Hindlimb muscle (tissue), 1 donor: Measurements from ENCODE around the gene RIN3. TPM values are rescaled to one million over a fixed set of nuclear protein-coding genes. Genes with fewer than 3 reads are reported as not detected.
"Not testable (repeated sequence)": the region's sequence is repeated elsewhere in the genome, so short reads cannot be mapped to it uniquely, and the experiment has no call there.

Source experiments
- DNase-seq: peaks from one replicate; pipeline ENCODE4 v3.0.0-alpha.2; 2013
- polyA plus RNA-seq: library from polyadenylated mRNA; unstranded; fragments of 120-200 nt; gene quantifications from one replicate; pipeline ENCODE4 v1.2.1, GENCODE V29; 2013; ENCODE audit not compliant: insufficient read length

The RIN3 gene
- polyA plus RNA-seq, 1 donor: 16.7 TPM

DNA sequence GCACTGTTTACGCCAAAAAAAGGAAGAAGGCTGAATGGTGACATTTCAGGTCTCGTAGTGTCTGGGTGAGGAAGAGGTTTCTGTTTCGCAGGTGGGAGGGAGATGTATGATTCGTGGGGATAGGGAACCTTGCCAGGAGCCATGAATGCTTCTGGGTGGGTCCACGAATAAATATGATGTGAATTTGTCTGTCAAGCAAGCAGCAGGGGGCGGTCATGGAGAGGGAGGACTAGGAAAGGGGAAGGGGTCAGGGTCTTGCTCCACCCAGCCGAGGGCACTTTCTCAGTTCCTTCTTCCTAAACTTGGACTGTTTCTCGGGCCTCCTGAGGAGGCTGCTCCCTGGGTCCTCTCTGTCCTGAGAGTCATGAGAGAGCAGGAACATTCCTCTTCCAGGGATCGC is 162.4 kb downstream of the RIN3 start:
- DNase-seq: no peak

DNA sequence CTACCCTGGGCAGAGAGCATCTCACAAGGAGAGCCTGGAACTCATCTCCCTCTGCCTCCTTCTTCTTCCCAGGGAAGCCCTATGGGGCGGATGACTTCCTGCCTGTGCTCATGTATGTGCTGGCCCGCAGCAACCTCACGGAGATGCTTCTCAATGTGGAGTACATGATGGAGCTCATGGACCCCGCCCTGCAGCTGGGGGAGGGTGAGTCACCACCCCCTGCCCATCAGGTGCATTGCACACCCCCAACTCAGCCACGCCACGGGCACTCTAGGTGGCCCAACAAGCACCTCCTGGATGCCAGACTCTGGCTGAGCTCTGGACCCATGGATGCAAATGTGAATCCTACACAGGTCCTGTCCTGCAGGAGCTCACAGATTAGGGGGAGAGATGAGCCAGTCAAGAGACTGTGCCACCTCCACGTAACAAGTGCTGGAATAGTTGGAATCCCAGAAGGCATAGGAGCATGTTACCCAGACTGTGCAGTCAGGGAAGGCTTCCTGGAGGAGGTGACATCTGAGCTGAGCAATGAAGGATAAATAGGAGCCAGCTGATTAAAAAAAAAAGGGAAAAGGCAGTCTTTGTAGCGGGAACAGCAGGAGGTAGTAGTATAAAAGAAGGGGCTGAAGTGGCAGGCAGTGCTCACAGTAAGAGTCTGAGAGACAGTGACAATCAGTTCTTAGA is 163.0 kb downstream of the RIN3 start:
- no peak for DNase-seq

DNA sequence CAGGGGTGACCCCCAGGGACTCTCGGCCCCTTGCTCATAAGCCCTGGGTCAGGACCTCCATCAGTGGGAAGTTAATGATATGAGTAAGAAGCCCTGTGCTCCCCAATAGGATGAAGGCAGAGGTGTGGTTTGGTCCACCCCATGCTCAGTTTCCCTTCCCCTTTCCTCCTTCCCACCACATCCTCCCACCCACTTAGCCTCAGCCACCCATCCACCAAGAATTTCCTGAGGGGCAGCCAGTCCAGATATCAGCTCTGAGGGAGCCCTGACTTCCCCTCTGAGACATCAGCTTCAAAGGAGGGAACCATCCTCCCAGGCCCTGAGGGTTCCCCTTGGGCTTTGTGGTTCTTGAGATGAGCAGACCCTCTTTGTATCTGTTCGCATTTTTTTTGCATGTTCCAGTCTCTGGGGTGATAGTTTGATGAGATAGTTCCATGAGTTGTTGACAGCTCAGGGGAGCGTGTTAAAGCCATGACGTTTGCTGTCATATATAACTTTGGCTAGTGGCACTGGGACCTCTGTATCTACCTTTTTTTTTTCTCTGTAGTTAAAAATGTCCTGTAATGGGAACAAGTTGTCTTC is 163.6 kb downstream of the RIN3 start:
- no peak for DNase-seq

DNA sequence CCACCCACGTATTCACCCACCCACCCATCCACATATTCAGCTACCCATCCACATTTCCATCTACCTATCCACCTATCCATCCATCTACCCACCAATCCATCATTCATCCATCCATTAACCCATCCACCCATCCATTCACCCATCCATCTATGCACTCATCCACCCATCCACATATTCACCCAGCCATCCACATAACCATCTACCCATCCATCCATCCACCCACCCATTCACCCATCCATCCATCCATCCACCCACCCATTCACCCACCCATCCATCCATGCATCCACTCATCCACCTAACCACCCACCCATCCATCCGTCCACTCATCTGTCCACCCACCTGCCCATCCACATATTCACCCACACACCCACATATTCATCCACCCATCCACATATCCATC is 164.4 kb downstream of the RIN3 start:
- DNase-seq: no peak

DNA sequence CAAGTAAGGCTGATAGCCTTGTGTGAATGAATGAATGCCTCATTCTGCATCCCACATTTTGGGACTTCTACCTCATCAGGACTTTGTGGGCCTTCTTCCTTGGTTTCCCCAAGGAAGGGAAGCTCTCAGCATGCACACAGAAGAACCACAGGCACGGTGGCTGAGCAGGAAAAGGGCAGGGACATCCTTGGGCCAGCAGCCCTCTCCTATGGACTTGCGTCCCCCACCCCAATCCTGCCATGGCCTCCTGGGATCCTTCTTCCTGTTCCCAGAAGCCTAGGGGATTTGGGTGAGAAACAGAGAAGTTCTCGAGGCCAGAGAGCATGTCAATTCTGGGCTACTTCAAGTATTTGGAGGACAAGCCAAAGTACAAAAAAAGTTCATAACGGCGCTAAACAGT is 165.2 kb downstream of the RIN3 start:
- DNase-seq: no peak

DNA sequence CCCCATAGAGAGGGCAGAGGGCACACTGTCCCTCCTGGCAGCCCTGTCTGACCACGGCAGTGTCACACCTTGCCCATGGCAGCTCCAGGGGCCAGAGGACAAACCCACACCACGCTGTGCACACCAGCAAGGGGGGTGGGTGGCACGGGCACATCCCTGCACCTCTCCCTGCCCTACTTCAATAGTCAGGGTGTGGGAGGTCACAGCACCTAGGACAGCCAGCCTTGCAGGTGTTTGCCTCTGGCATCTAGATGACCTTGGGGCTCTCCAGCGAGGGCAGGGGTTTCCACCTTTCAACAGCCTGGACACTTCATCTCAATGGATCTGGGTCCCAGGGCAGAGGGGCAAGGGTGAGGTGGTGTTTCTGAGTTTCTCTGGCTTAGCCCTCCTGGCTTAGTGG is 165.7 kb downstream of the RIN3 start:
- no peak for DNase-seq

DNA sequence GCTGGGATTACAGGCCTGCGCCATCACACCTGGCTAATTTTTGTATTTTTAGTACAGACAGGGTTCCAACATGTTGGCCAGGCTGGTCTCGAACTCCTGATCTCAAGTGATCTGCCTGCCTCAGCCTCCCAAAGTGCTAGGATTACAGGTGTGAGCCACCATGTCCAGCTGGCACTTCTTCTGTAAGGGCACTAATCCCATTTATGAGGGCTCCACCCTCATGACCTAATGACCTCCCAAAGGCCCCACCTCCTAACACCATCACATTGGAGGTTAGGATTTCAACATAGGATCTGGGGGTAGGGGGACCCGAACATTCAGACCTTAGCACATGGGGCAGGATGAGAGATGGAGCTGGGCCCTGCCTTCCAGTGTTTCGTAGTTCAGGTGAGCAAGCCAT is 166.7 kb downstream of the RIN3 start:
- not testable (repeated sequence) for DNase-seq

DNA sequence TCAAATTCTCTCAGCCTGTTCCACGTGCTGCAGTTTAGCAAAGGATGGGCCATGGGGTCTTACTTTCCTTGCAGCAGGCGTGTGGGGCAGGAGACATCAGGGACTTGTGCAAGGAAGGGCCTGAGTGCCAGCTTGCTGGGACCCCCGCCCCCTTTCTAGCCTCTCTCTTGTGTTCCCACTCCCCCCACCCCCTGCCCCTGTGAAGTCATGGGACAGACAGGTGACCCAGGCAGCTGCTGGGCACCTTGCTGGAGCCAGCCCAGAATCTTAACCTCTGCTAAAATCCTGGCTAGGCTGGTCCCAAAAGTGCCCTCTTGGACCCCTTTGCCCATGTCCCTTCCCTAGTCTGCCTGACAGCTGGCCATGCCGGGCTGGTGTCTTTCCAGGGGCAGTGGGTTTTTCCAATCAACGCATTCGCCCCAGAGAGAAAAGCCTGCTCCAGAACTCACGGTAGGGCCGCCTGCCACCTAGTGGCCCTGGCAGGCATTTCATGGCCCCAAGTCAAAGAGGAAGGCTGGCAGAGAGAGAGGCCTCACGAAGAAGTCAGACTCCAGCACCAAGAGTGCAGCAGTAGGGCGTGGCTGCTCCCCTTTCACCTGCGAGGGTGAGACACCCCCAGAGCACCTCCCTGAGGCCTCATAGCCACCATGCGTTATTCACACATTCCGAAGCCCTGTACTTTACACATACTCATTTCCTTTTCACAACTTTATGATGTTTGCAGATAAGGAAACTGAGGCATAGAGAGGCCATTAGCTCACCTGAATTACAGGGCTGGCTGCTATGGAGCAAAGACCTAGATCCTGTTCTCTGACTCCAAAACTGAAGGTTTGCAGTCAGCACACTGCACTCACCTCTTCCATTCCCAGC is 167.4 kb downstream of the RIN3 start:
- peak; percentile 84 for DNase-seq

DNA sequence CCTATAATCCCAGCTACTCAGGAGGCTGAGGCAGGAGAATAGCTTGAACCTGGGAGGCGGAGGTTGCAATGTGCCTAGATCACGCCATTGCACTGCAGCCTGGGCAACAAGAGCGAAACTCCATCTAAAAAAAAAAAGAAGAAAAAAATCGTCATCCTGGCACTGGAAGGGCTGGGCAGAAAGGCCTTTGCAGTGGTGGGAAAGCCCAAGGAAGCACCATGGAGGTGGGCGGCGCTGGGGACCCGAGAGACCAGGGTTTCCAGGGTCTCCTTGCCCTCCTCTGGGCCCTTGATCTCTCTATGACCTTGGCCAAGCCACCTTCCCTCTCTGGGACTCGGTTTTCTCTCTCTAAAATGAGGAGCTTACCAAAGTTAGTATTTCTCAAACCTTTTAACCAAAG is 169.5 kb downstream of the RIN3 start:
- DNase-seq: no peak

DNA sequence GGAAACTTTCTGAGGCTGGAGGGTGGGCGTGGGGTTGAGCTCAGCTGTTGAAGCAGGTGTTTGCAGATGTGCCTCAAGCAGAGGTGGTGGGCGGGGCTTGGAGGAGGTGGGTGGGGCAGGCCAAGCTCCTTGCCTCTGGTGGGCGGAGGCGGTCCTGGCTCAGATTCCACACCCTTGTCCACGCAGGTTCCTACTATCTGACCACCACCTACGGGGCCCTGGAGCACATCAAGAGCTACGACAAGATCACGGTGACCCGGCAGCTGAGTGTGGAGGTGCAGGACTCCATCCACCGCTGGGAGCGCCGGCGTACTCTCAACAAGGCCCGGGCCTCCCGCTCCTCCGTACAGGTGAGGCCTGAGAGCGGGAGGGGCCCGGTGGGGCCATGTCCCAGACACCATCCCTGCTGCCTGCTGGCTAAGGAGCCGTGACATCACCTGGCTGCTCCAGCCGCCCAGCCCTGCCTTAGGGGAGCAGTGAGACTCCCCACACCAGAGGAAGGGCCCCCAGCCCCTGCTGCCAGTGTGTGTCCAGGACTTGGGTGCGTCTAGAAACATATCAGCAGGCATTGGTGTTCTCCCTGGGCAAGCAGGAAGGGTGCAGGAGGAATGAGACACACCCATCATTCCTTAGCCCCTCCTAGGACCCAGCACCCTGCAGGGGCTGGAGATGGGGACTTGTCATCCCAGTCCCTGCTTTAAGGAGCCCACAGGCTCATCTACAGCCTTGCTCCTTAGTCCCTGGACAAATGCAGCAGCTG is 171.4 kb downstream of the RIN3 start:
- DNase-seq: no peak

DNA sequence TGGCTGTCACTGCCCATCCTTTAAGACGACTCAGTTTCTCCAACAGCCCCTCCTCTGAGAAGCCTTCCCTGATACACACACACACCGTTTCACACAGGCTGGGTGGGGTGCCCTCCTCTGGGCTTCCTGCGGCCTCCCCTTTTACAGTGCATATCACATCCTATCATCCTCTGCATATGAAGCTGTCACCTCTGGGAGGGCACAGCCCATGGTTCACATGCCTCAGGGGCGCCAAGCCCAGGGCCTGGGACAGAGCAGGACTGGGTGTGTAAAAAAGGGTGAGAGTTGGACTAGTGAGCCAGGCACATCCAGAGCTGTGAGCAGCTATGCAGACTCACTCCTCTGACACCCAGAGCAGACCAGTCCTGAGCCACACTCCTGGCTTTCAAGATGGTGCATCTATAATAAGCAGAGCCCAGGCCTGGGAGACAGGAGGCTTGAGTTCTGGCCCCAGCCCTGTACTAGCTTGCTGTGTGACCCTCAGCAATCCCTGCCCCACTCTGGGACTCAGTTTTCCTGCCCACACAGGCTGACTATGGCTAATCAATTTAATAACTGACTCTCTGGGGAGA is 172.3 kb downstream of the RIN3 start:
- DNase-seq: no peak

DNA sequence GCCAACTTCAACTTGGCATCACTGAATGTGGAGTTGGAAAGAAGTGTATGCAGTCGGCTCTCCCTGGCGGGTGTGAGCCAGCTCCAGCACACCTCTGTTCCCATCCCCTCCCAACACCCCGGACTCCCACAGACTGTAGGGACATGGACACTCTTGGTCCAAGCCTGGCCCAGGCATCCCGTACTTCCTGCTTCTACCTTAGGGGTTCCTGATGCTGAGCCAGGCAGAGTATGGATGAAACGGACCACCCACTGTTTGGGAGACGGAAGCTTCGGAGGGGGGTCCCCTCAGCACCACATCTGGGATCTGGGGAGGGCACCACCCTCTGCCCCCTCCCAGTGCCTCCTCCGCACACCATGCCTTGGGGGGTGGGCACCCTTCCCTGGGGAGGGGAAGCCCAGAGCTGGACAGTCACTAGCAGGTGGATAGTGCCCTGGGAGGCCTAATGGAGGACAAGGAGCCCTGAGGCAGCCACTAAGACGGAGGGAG is 172.9 kb downstream of the RIN3 start:
- no peak for DNase-seq

DNA sequence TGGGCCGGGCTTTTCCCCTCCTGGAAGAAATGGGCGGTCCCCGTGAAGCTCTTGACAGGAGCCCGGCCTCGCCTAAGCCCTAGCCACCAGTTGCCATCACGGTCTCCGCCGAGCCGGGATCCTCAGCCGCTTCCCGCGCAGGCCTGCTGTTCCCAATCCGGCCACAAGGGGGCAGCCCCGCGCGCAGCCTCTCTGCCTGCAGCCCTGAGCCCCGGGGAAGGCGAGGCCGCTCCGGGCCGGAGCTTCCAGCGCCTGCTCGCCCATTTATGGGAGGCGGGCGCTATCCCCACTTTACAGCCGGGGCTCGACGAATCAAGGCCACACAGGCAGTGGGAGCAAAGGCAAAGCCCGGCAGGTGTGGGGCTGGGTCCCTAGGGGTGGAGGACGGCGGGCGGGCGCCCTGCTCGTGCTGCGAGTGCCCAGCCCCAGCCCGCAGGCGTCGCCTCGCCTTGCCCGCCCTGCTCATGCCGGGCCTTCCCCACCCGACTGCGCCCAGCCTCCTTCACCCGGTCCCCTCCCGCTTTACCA is 173.4 kb downstream of the RIN3 start:
- peak; percentile 82 for DNase-seq

DNA sequence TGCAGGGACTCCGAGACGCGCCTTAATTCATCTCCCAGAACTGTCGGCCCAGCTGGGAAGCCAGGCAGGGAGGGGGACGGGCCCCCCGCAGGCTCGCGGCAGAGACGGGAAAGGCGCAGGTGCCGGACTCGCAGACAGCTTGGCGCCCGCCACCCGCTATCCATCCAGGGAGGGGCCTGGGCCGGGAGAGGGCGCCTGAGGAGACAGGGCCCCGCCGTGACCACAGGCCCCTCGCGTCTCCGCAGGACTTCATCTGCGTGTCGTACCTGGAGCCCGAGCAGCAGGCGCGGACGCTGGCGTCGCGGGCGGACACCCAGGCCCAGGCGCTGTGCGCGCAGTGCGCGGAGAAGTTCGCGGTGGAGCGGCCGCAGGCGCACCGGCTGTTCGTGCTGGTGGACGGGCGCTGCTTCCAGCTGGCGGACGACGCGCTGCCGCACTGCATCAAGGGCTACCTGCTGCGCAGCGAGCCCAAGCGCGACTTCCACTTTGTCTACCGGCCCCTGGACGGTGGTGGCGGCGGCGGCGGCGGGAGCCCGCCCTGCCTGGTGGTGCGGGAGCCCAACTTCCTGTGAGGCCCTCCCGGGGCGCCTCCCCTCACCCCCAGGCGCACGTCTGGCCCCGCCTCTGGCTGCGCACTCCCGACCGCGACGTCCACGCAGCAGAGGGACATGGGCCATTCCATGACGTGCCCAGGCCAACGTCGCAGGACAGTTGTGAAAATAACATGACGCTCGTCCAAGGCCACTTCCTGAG is 174.3 kb downstream of the RIN3 start:
- DNase-seq: peak; percentile 35

DNA sequence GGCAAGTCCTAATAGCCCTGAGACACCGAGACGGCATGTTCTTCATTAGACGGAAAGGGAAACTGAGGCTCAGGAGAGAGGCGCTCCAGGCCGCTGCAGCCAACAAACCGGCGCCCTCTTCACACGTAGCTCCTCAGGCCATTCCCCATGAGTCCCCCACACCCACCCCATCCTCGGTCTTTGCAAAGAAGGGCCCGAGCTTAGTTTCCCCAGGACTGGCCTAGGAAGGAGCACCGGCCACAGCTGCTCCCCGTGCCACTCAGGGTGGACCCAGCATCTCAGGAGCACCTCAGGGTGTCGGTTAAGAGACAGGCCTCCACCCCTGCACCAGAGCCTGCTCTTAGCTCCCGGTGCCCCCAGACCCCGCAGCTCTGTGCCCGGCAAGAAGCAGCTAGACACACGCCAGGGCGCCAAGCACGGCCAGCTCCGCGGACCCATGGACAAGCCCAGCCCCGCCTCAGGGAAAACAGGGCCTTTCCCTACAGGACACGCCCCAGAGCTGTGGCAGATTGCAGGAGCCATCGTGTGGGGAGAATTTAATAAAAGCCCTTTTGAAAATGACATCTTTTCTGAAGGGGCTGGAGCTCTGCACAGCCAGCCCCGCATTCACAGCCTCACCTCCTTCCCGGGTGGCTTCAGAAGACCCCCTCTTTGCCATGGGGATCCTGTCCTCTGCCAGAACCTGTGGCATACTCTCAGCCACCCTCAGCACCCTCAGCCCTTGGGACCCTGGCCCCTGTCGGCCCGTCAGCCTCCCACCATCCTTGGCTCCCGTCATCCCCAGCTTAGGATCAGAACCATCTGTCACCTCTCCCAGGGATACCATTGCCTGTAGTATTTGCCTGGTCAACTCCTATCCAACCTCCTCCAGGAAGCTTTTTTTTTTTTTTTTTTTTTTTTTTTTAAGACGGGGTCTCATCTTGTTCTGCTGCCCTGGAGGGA is 175.1 kb downstream of the RIN3 start:
- DNase-seq: no peak

DNA sequence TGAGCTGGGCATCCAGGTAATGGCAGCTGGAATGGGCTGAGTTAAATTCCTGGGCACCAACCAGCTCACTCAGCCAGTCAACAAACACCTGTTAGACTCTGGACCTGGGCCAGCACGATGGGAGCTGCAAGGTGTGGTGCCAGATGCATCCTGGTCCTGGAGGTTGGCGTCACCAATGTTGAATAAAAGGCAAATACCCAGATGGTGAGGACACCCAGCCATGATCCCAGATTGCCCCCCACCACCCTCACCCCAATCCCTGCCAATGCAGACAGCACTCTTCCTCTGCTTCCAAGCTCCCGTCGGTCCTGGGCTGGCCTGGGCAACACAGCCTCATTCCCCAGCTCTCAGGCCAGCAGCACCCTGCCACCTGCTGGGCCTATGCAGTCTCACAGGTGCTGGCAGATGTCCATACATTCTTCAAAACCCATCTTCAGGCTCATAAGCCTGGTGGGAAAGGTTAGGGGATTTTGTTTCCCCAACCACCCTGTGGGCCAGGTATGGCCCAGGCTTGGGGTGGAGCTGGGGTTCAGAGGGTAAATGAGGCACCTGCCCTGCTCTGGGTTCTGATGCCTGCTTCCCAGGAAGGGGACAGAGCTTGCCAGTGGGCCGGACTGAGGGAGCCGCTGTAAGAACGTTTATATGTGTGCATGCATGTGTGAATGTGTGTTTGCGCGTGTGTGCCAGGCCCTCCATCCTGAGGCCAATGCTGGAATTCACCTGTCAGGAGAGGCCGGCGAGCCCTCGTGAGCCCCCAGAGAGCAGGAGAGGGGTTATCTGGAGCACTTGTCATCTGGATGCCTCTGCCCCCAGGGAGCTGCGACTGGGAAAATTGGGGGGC is 176.8 kb downstream of the RIN3 start:
- DNase-seq: no peak

DNA sequence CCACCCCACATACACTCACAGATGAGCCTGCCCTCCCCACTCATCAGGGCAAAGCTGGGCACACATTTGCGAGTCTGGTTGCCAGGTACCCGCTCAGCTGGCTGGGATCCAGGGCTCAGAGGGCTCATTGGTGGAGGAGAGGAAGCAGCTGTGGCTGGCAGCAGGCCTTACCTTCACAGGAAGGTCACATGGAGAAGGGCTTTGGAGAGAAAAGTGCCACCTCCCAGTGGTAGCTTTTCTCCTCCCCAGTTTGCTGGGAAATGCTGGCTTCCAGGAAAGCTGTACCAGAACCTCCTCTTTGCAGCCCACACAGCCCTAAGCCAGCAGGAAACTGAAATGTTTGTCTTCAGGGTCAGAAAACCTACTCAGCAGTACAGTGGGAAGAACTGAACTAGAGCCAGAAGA is 179.2 kb downstream of the RIN3 start:
- peak; percentile 40 for DNase-seq

DNA sequence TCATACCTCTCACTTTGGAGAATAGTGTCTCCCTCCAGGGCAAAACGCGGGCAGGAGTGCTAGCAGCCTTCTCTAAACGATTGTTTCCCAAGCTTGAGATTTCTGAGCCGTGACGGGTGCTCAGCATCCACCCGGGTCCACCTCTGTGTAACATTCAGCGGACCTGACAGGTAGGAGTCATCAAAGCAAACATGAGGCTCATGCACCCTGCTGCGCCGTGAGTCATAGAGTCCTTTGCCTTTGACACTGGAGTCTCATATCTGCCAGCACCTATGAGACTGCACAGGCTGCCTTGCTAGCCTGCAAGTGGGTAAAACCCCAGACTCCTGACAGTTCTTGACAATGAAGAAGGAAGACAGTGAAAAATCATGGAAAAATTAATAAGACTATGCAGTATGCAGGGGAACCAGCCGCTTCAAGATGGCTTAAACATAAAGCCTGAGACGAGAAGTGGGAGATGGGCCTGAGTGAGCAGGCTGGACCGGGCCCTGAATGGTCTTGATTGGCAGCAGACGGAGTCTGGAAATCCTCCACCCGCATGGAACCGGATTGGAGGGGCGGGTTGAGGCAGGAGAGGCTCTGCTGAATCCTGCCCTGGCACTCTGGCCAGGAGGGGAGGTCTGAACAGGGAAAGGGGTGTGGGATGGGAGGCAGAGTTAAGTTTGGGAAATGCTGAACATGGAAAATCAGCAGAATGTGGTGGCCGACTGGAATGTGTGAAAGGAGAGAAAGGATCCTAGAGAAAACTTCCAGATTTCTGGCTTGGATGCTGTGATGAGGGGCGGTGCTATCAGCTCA is 180.6 kb downstream of the RIN3 start:
- DNase-seq: peak; percentile 47
